ENCODE data around the gene SUCO.

SUCO gene

DNA sequence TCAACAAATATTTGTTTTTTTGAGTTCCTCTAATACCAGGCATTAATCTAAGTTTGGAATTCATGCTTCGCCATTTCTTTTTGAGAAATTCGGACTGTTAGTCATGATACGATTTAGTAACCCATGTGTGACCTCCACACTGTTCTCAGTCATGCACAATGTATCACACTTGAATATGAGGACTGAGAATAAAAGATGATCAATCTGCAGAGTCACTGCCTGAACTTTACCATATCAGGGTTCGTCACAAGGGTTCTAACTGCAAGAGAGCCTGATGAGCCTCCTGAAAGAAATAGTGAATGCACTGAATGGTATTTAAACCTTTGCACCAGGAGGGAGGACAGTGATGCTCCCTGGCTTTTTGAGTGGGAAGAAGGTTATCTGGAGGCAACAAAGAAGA lies 115.0 kb downstream of the SUCO start:
- DNase-seq (ENCODE audit: low read depth, low spot score): no peak

DNA sequence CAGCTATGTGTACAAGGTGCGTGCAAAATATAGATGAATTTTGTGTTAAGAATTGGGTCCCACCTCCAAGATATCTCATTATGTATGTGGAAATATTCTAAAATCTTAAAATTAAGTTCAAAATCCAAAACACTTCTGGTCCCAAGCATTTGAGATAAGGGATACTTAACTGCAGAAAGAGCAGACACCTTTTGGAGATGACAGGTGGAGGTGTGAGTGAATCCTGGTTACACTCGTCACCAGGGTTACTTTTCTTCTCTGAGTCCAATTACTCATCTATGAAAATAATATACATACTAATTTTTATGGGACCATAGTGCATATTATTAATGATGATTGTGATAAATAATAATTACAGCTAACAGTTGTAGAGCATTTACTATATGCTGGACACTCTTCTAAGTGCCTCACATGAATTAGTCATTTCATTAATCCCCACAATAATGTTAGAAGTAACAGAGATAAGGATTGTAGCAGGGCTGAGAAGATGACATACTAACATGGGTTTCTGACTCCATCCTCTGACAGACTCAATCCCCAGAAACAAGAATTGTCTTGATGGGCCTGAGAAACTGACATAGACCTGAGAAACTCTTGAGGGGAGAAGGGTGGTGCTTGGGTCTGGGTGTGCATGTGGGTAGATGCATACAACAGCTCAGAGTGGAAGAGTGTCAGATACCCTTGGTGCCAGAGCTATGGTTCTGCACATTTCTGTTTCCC lies 117.7 kb downstream of the SUCO start:
- no peak for DNase-seq (ENCODE audit: low read depth, low spot score)

DNA sequence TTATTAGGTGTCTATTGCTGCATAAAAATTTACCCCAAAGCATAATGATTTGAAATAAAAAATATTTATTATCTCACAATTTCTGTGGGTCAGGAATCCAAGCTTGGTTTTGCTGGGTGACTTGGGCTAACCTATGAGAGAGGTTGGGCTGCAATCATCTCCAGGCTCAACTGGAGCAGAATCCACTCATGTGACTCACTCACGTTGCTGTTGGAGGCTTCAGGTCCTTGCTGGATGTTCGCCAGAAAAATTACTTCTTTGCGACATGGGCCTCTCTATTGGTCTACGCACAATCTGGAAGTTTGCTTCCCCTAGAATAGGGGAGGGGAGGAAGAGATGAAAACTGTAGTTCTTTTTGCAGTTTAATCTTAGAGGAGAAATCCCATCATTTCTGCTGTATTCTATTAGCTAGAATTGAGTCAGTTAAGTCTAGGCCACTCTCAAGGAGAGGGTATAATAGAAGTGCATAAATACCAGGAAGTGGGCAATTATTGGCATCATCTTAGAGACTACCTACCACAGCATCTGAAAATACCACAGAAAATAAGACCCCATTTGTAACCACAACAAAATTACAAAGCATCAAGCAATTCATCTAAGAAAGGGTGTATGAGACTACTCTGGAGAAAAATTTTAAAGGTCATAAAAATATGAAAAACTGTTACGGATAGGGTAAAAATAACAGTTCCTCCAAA lies 120.2 kb downstream of the SUCO start:
- no peak for DNase-seq (ENCODE audit: low read depth, low spot score)

DNA sequence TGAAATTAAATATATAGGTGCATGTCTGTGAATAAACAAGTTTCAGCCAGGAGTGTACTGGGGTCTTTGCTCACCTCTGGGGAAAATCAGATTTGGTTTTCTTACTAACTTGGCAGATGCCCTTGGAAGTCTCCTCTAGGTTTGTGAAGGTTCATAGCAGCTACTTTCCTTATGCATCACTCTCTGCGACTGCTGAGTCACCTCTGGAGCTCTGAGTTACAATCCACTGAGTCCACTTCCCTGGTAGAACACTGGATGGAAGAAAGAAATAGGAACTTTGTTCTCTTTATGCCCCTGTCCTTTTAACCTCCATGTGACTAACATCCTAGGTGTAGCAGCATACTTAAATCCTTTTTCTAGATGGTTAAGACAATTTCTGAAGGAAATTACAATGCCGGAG lies 121.6 kb downstream of the SUCO start:
- no peak for DNase-seq (ENCODE audit: low read depth, low spot score)

DNA sequence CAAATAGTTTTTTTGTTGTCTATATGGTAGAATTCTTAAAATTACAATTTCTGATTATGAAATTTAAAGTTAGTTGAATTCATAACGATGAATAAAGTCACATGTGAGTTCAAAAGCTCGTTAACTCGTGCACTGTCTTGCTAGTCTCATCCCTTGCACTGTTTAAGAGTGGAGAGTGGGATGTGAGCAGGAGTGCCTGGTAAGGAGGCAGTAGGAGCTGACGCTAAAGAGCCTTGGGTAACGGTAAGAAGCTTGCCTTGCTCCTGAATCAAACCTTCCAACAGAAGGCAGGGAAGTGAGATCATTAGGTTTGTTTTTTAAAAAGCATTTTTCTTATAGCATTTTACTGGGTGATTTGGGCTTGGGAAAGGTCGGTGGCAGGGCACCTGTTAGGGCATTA lies 123.6 kb downstream of the SUCO start:
- DNase-seq (ENCODE audit: low read depth, low spot score): no peak

DNA sequence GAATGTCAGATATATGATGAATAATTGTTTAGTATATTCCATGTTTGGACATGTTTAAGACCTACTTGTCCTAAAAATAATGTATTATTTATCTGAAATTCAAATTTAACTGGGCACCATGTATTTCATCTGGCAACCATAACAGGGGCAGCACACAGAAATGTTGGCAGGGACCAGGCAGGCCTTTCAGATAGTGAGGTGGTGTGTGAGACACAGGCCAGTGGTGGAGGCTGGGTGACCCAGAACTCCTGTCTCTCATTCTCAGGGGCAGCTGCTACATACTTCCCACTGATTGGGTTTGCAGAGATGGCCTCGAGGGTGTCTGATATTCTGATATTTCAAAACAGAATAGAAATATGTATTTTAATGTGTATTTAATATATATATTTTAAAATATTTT lies 124.6 kb downstream of the SUCO start:
- DNase-seq (ENCODE audit: low read depth, low spot score): no peak

DNA sequence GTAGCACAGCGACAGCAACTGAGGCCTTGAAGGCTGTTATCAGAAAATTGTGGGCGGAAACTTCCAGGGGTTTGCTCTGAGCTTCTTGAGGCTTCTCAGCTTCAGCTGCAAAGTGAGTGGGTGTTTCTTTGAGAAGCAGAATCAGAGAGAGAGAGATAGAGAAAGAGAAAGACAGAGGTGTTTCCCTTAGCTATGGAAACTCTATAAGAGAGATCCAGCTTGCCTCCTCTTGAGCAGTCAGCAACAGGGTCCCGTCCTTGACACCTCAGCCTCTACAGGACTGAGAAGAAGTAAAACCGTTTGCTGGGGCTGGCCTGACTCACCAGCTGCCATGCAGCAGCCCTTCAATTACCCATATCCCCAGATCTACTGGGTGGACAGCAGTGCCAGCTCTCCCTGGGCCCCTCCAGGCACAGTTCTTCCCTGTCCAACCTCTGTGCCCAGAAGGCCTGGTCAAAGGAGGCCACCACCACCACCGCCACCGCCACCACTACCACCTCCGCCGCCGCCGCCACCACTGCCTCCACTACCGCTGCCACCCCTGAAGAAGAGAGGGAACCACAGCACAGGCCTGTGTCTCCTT lies 126.0 kb downstream of the SUCO start, which contains the start of gene FASLG:
Gene FASLG (plus strand): TSS at position 233 of the 583 bp plus-strand sequence. CDS start 99 bp downstream, at position 332.
- no peak for DNase-seq (ENCODE audit: low read depth, low spot score)

DNA sequence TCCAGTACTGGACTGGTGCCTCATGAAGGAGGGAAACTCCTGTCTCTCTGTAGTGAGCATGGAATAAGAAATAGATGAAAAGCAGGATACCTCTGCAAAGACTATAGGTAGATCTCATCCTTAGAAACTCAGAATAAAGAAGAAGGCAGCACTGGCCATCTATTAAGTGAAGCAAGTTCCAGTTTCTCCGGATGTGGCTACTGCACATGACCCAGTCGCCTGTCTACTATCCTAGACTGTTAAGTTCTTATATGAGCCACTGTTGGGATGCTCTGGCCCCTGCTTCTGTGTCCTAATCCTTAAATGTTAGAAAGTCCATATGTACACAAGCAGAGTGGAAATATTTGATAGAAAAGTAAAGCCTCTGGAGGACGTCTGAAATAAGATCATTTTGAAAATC lies 128.2 kb downstream of the SUCO start:
- no peak for DNase-seq (ENCODE audit: low read depth, low spot score)
